Choroid plexus epithelial cell (primary cell): ENCODE results near the gene SEMA4C.

ENCODE experiments used
- DNase-seq: peaks from one replicate; pipeline ENCODE4 v3.0.0-alpha.2; 2010; ENCODE audit warnings: low read depth
- H3K4me3 ChIP-seq: 2 replicates; pipeline ENCODE4 v1.5.1; 2011; ENCODE audit warnings: low read depth, mild to moderate bottlenecking, control low read depth, low read length, moderate library complexity
- TF ChIP-seq, protein P1 (sequence below): conservative IDR thresholded peaks from 2 replicates; pipeline ENCODE4 v1.5.1; 2011; ENCODE audit warnings: low read depth, mild to moderate bottlenecking, control low read depth, inconsistent platforms, low read length, moderate library complexity

Gene SEMA4C

DNA sequence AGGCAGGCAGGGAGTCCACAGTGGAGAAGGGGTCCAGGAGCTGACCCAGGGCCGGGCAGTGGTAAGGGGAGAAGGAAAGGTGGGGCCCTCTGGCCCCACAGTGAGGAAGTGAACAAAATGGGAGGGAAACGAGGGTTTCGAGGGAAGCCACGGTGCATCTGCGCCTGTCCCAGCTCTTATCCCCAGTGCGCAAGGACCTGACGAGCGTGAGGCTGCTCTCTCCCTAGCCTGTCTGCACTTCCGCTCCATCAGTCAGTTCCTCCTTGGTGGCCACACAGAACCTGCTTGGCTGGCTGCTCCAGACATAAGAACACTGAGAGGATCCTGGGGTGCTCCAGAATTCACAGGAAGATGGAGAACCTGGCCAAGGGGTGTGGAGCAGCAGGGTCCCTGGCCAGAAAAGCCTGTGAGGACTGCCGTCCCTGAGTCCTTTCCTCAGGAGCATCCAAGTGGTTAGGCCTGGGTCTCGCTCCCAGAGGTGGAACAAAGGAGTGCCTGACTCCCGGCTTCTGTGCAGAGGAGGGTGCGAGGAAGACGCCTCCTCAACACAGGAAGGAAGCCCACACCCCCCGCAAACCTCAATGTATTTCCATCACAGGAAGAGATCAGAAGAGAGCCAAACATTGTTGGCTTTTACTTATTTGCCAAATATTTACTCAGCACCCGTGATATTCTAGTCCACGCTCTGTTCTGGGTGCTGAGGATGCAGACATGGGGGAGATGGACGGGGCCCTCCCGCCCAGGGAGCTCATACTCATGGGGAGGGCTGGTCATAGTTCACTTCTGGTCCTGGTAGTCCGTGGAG lies 43.7 kb upstream of the SEMA4C start:
- TF ChIP-seq, protein P1, sequence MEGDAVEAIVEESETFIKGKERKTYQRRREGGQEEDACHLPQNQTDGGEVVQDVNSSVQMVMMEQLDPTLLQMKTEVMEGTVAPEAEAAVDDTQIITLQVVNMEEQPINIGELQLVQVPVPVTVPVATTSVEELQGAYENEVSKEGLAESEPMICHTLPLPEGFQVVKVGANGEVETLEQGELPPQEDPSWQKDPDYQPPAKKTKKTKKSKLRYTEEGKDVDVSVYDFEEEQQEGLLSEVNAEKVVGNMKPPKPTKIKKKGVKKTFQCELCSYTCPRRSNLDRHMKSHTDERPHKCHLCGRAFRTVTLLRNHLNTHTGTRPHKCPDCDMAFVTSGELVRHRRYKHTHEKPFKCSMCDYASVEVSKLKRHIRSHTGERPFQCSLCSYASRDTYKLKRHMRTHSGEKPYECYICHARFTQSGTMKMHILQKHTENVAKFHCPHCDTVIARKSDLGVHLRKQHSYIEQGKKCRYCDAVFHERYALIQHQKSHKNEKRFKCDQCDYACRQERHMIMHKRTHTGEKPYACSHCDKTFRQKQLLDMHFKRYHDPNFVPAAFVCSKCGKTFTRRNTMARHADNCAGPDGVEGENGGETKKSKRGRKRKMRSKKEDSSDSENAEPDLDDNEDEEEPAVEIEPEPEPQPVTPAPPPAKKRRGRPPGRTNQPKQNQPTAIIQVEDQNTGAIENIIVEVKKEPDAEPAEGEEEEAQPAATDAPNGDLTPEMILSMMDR: no peak
- no peak overlapping the region for H3K4me3 ChIP-seq
- DNase-seq: no peak

DNA sequence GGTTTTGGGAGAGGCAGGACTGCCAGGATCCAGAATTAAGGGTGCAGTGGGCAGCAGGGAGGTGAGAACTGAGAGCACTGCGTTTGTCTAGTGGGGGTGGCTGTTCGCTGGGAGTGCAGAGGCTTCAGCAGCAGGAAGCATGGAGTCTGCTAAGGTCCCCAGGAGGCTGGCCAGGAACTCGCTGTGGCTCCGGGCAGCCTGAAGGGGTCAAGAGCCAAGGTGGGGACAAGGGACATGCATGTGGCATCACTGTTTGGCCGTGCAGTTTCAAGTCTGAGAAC lies 43.2 kb upstream of the SEMA4C start:
- no peak overlapping the region for H3K4me3 ChIP-seq
- DNase-seq: no peak
- TF ChIP-seq, protein P1: no peak

DNA sequence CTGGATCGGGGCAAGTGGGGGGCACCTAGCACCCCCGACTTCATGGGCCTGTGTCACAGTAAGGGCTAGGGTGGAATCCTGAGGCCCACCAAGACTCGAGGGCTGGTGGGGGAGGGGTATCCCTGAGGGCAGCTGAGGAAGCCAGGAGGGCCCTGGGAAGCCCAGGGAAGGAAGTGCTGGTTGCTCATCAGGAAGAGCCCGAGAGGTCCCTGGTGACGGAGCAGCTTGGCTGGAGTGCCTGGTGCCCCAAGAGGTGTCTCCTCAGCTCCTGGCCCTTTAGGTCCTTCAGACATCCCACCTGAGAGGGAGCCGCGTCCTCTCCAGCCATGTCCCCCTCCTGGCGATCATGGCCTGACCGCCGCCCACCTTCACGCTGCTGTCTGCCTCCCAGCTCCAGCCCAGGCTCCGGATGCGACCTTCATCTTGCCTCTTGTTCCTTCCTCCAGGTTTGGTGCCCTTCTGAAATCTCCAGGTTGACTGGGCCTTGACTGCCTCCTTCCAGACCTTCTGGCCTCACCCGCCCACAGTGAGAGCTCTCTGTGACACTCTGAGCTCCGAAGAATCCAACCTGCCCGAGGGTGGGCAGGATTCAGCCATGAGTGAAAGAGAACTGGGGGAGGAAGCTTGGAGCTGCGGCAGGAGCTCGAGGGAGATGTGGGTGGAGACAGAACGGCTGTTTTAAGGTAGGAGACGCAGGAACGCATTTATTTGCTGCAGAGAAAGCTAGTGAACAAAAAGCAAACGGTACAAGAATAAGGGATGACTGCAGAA lies 42.7 kb upstream of the SEMA4C start:
- no peak overlapping the region for H3K4me3 ChIP-seq
- TF ChIP-seq, protein P1: no peak
- no peak for DNase-seq

DNA sequence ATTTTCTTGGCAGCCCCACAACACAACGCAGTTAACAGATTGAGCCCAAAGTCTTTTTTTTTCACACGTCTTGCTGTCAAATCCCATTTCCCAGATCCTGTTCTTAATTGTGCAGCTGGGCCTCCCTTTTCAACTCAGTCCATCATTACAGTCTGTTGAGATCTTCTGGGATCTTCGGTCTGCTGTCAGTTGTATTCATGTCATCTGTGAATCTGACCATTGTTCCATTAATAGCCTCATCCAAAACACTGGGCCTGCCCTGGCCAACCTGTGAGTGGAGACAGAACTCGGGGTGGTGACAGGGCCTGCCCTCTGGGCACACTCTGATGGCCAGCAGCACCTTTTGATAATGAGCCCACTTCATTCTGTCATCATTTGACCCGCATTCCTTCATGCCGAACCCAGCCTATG lies 39.7 kb upstream of the SEMA4C start:
- DNase-seq: no peak
- TF ChIP-seq, protein P1: no peak
- H3K4me3 ChIP-seq: no peak overlapping the region

DNA sequence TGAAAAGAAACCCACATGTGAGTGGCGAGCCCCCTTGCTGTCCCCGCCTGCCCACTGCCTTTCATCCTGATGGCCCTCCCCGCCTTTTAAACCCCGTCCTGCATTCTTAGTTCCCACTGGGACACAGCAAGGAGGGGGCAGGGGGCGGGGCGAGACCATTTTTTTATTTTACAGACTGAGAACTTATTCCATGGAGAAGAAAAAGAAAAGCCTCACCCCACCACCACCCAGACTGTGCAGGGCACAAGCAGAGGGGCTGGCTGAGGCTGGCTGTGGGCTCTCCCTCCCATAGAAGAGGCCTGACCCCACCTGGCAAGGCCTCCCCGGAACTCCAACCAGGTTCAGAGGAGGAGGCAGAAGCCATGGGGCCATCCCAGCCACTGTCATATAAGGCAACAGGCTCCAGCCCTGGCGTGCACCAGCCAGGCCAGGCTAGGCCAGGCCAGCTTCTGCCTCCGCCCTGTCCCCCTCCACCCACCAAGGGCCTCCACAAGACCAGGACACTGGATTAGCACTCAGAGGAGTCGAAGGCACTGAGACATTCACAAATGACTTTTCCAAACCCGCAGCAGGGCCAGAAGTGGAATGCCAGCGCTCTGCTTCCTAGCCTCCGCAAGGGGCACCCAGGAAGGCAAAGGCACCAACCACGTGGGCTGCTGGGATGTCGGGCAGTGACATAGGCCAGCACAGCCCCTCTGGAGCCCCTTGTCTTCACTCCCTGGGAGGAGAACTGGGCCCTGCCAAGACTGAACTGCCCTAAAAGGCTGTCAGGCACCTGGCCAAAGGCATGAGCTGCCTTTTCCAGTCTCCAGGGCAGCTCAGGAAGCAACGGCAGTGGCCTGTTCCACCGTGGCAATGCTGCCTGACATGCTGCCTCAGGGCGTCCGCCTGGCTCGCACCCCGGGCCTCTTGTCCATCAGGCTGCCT lies 37.5 kb upstream of the SEMA4C start:
- H3K4me3 ChIP-seq: no peak overlapping the region
- peak; percentile 39 for DNase-seq
- TF ChIP-seq, protein P1: no peak

DNA sequence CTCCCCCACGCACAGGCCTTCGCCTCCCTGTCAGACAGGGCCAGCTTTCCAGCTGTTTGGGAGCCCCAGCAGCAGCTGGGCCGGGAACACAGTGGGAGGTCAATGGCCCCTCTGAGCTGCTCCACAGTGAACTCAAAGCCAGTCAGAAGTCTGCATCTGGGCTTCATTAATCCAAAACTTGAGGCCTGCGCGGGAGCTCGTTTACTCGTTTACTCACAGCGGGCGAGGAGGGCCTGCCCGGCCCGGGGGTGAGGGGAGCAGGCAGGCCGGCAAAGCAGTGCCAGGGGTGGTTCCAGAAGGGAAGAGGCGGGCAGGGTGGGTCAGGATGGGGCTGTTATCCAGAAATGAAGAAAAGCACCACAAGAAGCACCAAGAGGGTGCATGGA lies 36.8 kb upstream of the SEMA4C start:
- DNase-seq: peak; percentile 38
- TF ChIP-seq, protein P1: no peak
- H3K4me3 ChIP-seq: no peak overlapping the region
